Embryonic facial prominence (tissue), 1 donor: Measurements from ENCODE around the gene SALL3.
"Not testable (repeated sequence)": the region's sequence is repeated elsewhere in the genome, so short reads cannot be mapped to it uniquely, and the experiment has no call there.

Experiments used
- DNase-seq: peaks from one replicate; pipeline ENCODE4 v3.0.0-alpha.2; 2016; ENCODE audit errors: extremely low spot score

The SALL3 gene

DNA sequence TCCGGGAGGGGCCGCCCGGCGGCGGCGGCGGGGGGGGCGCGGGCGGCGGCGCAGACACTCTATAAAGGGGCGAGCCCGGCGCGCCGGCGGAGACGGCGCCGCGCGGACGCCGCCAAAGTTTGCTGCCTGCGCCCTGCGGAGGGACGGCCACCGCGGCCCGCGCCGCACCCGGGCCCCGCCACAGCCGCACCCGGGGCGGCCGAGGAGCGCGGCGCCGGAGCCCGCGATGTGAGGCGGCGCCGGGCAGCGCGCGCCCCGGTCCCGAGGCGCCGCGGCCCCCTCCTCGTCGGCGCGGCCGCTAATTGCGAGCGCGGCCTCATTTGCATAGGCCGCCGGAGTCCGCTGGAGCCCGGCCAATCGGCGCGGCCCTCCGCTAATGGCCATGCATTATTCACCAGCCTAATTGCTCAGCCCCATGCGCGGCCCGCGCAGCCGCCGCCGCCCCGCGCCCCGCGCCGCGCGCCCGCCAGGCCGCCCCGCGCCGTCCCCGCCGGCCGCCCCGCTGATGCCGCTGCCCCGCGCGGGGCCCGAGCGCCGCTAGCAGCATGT lies at the start of gene SALL3:
Gene SALL3, plus strand, starts transcription at position 89 of the 549 bp plus-strand sequence. Its CDS starts 457 bp downstream, at position 546.
- DNase-seq, result no peak

- no peak for DNase-seq
Observed at GRCh38 chr18:78932281-78932680, 47.3 kb upstream of the SALL3 start.

DNA sequence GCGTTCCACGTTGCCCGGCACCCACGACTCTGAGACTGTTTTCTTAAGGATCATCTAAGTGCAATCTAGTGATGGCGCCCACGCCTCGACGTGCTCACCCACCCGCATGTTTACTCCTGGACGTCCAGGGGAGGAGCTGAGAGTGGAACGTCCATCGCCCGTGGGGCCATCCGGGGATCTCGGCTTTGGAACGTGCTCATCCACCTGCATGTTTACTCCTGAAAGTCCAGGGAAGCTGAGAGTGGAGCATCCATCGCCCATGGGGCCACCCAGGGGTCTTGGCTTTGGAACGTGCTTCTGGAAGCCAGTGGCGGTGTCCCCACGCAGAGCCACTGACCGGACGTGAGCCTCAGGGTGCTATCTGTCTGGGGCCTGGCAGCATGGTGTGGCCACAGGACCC lies 45.6 kb upstream of the SALL3 start:
- DNase-seq, result no peak

- DNase-seq, result no peak
Observed at GRCh38 chr18:78934551-78935225, 44.9 kb upstream of the SALL3 start.

GRCh38 chr18:78935406-78935805 lies 44.2 kb upstream of the SALL3 start:
- DNase-seq, result no peak

GRCh38 chr18:78936251-78937005 lies 43.2 kb upstream of the SALL3 start:
- DNase-seq, result no peak

DNA sequence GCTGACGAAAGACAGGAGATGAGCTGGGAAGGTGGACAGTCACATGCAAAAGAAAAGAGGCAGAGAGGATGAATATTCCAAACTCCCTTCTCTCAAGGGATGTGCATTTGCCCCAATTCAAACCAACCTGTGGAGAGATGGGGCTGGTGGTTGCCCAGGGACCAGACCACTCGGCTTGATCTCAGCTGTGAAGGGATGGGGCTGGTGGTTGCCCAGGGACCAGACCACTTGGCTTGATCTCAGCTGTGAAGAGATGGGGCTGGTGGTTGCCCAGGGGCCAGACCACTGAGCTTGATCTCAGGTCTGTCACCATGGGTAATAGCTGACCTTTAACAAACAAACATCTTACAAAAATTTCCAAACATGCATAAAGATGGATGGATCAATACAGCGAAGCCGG lies 42.5 kb upstream of the SALL3 start:
- no peak for DNase-seq

DNA sequence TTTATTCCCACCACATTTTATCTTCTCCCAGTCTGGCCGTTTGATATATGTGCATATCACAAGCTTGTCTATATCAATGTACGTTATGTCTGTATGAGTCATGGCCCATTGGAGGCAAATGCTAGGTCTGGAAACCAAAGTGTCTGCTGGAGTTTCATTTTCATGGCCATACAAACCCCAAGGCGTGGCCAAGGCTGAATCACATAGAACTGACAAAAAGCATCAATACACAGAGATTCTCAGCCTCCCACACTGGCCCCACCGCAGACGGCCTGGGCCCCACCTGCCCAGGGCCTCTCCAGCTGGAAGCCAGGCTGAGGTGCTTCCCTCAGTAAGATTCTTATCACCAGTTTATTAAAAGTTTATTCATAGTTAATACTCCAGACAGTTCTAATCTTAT lies 40.5 kb upstream of the SALL3 start:
- DNase-seq, result no peak

DNA sequence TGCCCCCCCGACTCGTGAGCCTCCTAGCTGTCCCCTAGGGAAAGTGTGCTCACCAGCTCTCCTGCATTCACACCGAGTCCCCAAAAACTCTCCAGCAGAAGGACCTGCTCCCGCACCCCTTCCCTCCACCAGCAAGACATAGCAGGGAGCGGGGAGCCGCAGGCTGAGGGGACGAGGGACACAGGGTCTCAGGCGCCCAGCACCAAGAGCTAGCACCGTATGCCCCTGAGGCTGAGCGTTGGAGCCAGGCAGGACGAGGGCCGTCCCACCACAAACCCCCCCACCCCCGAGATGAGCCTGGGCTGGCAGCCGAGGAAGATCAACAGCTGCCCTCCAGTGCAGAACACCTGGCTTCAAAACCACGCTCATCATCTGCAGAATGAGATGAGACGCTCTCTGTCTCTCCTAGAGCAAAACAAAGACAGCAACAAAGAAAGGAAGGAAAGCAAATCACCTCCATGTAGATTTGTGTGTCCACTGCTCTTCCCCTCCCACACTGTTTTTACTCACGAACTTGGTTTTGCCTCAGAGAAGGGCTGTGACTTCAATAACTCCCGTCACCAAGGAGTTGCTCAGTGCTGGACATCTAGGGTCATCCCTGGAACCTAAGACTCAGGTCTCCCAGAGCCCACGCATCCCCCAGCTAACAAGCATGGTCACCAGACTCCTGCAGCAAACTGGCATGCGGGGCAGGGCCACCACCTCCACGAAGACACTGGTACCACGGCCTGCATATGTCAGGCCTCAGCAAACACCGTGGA lies 39.7 kb upstream of the SALL3 start:
- DNase-seq, result no peak

GRCh38 chr18:78942236-78942635 lies 37.4 kb upstream of the SALL3 start:
- DNase-seq, result not testable (repeated sequence)

- DNase-seq, result no peak
Observed at GRCh38 chr18:78945628-78946027, 34.0 kb upstream of the SALL3 start.

DNA sequence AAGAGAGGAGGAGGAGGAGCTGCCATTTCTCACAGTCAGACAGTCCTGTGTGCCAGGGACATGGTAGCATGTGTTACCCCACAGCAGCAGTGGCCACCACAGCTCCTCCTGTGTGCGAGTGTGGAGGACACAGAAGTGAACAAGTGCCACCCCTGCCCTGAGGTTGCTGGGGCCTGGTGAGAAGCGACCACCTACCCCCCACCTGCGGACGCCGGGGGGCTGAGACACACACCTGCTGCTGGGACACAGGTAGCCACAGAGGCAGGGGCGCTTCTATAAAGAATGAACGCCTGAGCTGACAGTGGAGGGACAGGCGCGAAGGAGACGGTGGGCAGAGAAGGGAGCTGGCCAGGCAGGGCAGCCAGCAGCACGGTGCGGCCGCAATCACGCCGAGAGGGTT lies 32.3 kb upstream of the SALL3 start:
- DNase-seq, result no peak

DNA sequence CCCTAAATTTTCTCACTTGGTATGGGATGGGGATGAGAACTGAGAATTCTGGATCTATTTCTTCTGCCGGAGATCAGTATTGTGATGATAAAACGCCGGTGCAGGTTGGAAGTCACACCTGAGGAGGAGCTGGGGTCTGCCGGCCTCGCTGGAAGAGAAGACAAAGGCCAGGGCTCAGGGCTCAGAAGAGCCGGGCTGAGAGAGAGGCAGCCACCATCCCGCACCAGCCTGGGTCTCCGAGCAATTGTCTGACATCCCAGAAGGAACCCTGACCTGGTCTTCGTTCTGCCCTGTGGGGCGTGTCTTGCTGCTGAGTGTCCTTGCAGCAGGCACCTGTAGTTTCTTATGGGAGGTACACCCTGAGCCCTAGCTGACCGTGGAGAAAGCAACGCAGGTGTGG lies 31.4 kb upstream of the SALL3 start:
- no peak for DNase-seq

- no peak for DNase-seq
Observed at GRCh38 chr18:78948707-78949106, 30.9 kb upstream of the SALL3 start.

DNA sequence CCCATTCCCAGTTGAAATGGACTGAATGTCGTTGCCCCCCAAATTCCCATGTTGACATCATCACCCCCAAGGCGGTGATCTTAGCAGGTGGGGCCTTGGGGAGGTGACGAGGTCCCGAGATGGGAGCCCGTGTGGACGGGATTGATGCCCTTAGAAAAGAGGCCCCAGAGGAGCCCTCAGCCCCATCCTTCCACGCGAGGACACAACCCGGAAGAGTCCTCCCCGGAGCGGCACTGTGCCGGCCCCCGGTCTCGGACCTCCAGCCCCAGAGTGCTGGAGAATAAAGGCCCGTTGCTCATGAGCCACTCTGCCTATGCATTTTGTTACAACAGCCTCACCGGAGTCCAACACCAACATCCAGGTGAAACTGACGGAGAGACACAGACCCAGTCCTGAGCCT lies 30.4 kb upstream of the SALL3 start:
- DNase-seq, result no peak

DNA sequence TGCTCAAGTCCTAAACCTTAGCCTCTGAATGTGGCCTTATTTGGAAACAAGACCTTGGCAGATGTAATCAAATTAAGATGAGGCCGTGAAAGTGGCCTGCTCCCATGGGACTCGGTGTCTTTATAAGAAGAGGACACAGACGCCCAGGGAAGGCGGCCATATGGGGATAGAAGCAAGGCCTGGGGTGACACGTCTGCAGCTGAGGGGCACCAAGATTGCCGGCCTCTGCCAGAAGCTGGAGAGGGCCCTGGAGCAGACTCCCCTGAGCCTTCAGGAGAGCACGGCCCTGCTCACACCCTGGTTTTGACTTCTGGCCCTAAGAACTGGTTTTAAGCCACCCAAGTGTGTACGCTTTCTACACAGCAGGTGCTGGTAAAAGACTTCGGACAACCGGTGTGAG lies 29.2 kb upstream of the SALL3 start:
- DNase-seq, result no peak

DNA sequence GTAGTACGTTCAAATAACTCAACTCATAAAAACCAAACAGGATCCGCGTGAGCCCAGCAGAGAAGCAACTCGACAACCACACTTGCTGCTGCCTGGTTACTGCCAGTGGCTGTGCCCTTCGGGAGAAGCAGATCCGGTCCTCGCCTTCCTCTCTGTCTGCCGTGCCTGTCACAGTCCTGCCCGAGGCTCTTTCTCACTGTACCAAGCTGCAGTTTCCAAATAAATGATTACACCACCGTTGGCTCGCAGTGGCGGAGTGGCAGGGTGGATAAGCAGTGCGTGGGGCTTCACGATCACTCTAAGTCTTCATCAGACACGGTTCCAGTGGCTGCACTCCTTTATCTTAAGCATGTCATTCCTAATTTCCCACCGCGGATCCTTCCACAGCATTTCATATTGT lies 26.1 kb upstream of the SALL3 start:
- DNase-seq, result no peak

GRCh38 chr18:78955051-78955450 lies 24.6 kb upstream of the SALL3 start:
- no peak for DNase-seq

- no peak for DNase-seq
Observed at GRCh38 chr18:78957140-78957539, 22.5 kb upstream of the SALL3 start.

- no peak for DNase-seq
Observed at GRCh38 chr18:78960709-78961108, 18.9 kb upstream of the SALL3 start.

DNA sequence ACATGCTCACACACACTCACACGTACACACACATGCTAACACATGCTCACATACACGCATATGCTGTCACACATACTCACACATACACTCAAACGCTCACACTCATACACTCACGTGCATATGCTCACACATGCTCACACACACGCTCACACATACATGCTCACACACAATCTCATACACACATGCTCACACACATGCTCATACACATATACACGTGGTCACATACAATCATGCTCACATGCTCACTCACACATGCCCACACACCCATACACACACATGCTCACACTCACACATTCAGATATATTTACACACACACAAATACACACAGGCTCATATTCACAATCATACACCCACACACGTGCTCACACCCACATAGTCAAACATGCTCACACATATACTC lies 17.5 kb upstream of the SALL3 start:
- DNase-seq, result no peak

- DNase-seq, result not testable (repeated sequence)
Observed at GRCh38 chr18:78964727-78965126, 14.9 kb upstream of the SALL3 start.
